Upper lobe of left lung (tissue), 6 donors: ENCODE results near the gene SPATA21. TPM values are rescaled to one million over a fixed set of nuclear protein-coding genes. Genes with fewer than 3 reads are reported as not detected.
"Not testable (repeated sequence)": the region's sequence is repeated elsewhere in the genome, so short reads cannot be mapped to it uniquely, and the experiment has no call there.

Experiments used
- ATAC-seq, 2 donors: fragments of 200-7000 bp; cut with Tn5 transposase; one replicate each; pipeline ENCODE4 v1.9.1; 2022; ENCODE audit warnings: mild to moderate bottlenecking in 2 of 2, moderate library complexity in 2 of 2; ENCODE audit not compliant: low FRiP score in 2 of 2
- DNase-seq, 2 donors: peaks; one replicate each; pipeline ENCODE4 v3.0.0-alpha.2; 2019 to 2020
- H3K27ac ChIP-seq, 4 donors: fragments of 200-600 bp; sonication (generic); one replicate each; pipeline ENCODE4 v1.5.1; 2016 to 2019
- H3K27me3 ChIP-seq, 4 donors: fragments of 200-600 bp; sonication (generic); one replicate each; pipeline ENCODE4 v1.5.1; 2017 to 2019
- H3K36me3 ChIP-seq, 4 donors: fragments of 200-600 bp; sonication (generic); one replicate each; pipeline ENCODE4 v1.5.1; 2016 to 2019
- H3K4me1 ChIP-seq, 4 donors: fragments of 200-600 bp; sonication (generic); one replicate each; pipeline ENCODE4 v1.5.1; 2018 to 2019
- H3K4me3 ChIP-seq, 4 donors: fragments of 200-600 bp; sonication (generic); one replicate each; pipeline ENCODE4 v1.5.1; 2017 to 2019; ENCODE audit warnings: mild to moderate bottlenecking in 2 of 4, moderate library complexity in 1 of 4
- H3K9me3 ChIP-seq, 4 donors: fragments of 200-600 bp; sonication (generic); one replicate each; pipeline ENCODE4 v1.5.1; 2018 to 2019
- CTCF ChIP-seq, 6 experiments: fragments of 450-650 bp in 4 of 6; fragments of 200-600 bp in 2 of 6; sonication (generic) in 2 of 6; IDR thresholded peaks; one replicate each; pipeline ENCODE4 v1.5.1; 2016 to 2019; ENCODE audit warnings: antibody characterized with exemption in 6 of 6
- EP300 ChIP-seq, 4 donors: sonication (generic); formaldehyde crosslinking; IDR thresholded peaks; one replicate each; pipeline ENCODE4 v1.5.1; 2017; ENCODE audit warnings: antibody characterized with exemption in 4 of 4, control low read depth in 2 of 4
- POLR2A ChIP-seq, 4 donors: fragments of 450-650 bp; IDR thresholded peaks; one replicate each; pipeline ENCODE4 v1.5.1; 2016 to 2017; ENCODE audit warnings: antibody characterized with exemption in 4 of 4, mild to moderate bottlenecking in 2 of 4
- POLR2AphosphoS5 ChIP-seq, 2 donors: sonication (generic); formaldehyde crosslinking; IDR thresholded peaks; one replicate each; pipeline ENCODE4 v1.5.1; 2017; ENCODE audit warnings: antibody characterized with exemption in 2 of 2
- WGBS, 2 donors: methylation state at CpG; one replicate each; pipeline ENCODE4 v1.1.5; 2017 to 2018; 5-methylcytosine and 5-hydroxymethylcytosine counted together
- total RNA-seq, 6 donors: library from RNA; depleted of rRNA in 4 of 6; stranded (reverse); fragments of >200 nt in 4 of 6; gene quantifications; one replicate each; pipeline versions ENCODE4 v1.1.0 to v1.2.1, GENCODE V29; 2016 to 2021
- donor health status: DM: no; HTN: no; CAD: no; lungs with moderate emphysema.
- donor health status: DM: no; HTN: yes; CAD: no; lungs with severe emphysema.

The SPATA21 gene
- total RNA-seq, 6 donors from 2014 or later: not detected

GRCh38 chr1:16478091-16478490, 40.9 kb upstream of the SPATA21 start:
- ATAC-seq: no peak
- Histone ChIP-seq H3K27ac (no peak overlapping the region), H3K9me3 (no peaks in the 10 kb centered on the region), H3K36me3 (peaks cover 3 to 88% (median 38%) of the 10 kb centered on the region in 4 donors), H3K4me3 (no peak overlapping the region), H3K27me3 (no peaks in the 10 kb centered on the region), H3K4me1 (no peaks in the 10 kb centered on the region)
- 93 to 98% methylated on average over 12 of the region's 12 CpGs for WGBS, 2 donors
- no peak for TF ChIP-seq CTCF (IDR thresholded peaks at IDR 0.05)
- TF ChIP-seq POLR2A (IDR thresholded peaks at IDR 0.05): no peak
- TF ChIP-seq POLR2AphosphoS5 (IDR thresholded peaks at IDR 0.05): no peak
- no peak for TF ChIP-seq EP300 (IDR thresholded peaks at IDR 0.05)
- peak in 1 of 2 donors; percentile 65 for DNase-seq

- not testable (repeated sequence) for H3K27ac ChIP-seq, H3K4me3 ChIP-seq, H3K27me3 ChIP-seq, H3K4me1 ChIP-seq, H3K9me3 ChIP-seq
- peak in 1 of 2 donors; percentile 77 for DNase-seq
- 91 to 98% methylated on average over 19 to 22 of the region's 29 CpGs for WGBS, 2 donors
- H3K36me3 ChIP-seq: peaks cover 3 to 82% (median 33%) of the 10 kb centered on the region in 4 donors
- ATAC-seq: peak; percentile 39 to 70
Measured at GRCh38 chr1:16475771-16476770, 38.8 kb upstream of the SPATA21 start.

GRCh38 chr1:16474891-16475290, 37.7 kb upstream of the SPATA21 start:
- not testable (repeated sequence) for H3K27me3 ChIP-seq, H3K4me1 ChIP-seq, H3K4me3 ChIP-seq, H3K9me3 ChIP-seq, DNase-seq, H3K27ac ChIP-seq, ATAC-seq
- H3K36me3 ChIP-seq: peaks cover 3 to 72% (median 33%) of the 10 kb centered on the region in 4 donors
- 96 to 98% methylated on average over 2 of the region's 2 CpGs for WGBS, 2 donors

- no peak for ATAC-seq
- Histone ChIP-seq H3K36me3 (peaks cover 3 to 71% (median 33%) of the 10 kb centered on the region in 4 donors), H3K4me3 (no peak overlapping the region), H3K27me3 (no peaks in the 10 kb centered on the region), H3K9me3 (no peaks in the 10 kb centered on the region), H3K27ac (no peak overlapping the region), H3K4me1 (no peaks in the 10 kb centered on the region)
- WGBS, 2 donors: 97 to 98% methylated on average over 7 to 28 of the region's 28 CpGs
- TF ChIP-seq CTCF (IDR thresholded peaks at IDR 0.05) (no peak), POLR2AphosphoS5 (IDR thresholded peaks at IDR 0.05) (no peak), EP300 (IDR thresholded peaks at IDR 0.05) (no peak), POLR2A (IDR thresholded peaks at IDR 0.05) (no peak)
- DNase-seq: peak in 1 of 2 donors; percentile 81
Measured at GRCh38 chr1:16474166-16474800, 37.1 kb upstream of the SPATA21 start.

- no peak overlapping the region for H3K4me3 ChIP-seq
- H3K9me3 ChIP-seq: no peaks in the 10 kb centered on the region
- 76 to 81% methylated on average over 3 of the region's 3 CpGs for WGBS, 2 donors
- no peaks in the 10 kb centered on the region for H3K27me3 ChIP-seq
- no peak for DNase-seq
- ATAC-seq: no peak
- H3K4me1 ChIP-seq: no peaks in the 10 kb centered on the region
- H3K36me3 ChIP-seq: peaks cover 0 to 54% (median 7%) of the 10 kb centered on the region in 4 donors
- H3K27ac ChIP-seq: no peak overlapping the region
- no peak for TF ChIP-seq CTCF (IDR thresholded peaks at IDR 0.05)
- TF ChIP-seq POLR2A (IDR thresholded peaks at IDR 0.05): no peak
- no peak for TF ChIP-seq EP300 (IDR thresholded peaks at IDR 0.05)
Measured at GRCh38 chr1:16468558-16468957, 31.3 kb upstream of the SPATA21 start.
